GM12878 (cell line): ENCODE measurements around the gene MBD2. TPM values are rescaled to one million over a fixed set of nuclear protein-coding genes. Genes with fewer than 3 reads are reported as not detected.

Source experiments
- ATAC-seq: fragments of 200-7000 bp; cut with Tn5 transposase; 3 replicates; pipeline ENCODE4 v1.9.1; 2020; ENCODE audit warnings: mild to moderate bottlenecking, moderate library complexity
- BruUV-seq: library from RNA; stranded (reverse); fragments of 400-500 nt; replicated peaks from 2 replicates; lab custom pipeline; 2021; lab: Mats Ljungman, UMichigan
- CTCF ChIA-PET: fragments of 300-600 bp; sonication (Branson Sonifier 250); formaldehyde crosslinking; extraction: SDS; loops from one replicate; lab custom pipeline; 2021; ENCODE audit warnings: inconsistent platforms; lab: Yijun Ruan, JAX
- POLR2A ChIA-PET: fragments of 350-600 bp; formaldehyde crosslinking; extraction: SDS; loops from one replicate; lab custom pipeline; 2021; ENCODE audit warnings: inconsistent platforms; lab: Charles Lee
- RAD21 ChIA-PET: fragments of 300-600 bp; sonication (Branson Sonifier 250); formaldehyde crosslinking; loops from one replicate; lab custom pipeline; 2023; ENCODE audit warnings: antibody characterized with exemption; ENCODE audit not compliant: unreplicated experiment; lab: Charles Lee
- SMC1A ChIA-PET: fragments of 300-600 bp; sonication (Branson Sonifier 250); formaldehyde crosslinking; loops from one replicate; lab custom pipeline; 2023; ENCODE audit not compliant: unreplicated experiment, uncharacterized antibody; lab: Charles Lee
- DNase-seq: peaks from one replicate; pipeline ENCODE4 v3.0.0-alpha.2; 2011; ENCODE audit warnings: low read depth, low spot score
- FAIRE-seq: peaks from 3 replicates; lab custom pipeline; 2011; peaks lifted over from hg19 to GRCh38; lab: Jason Lieb, UNC
- H2AFZ ChIP-seq: 2 replicates; pipeline ENCODE4 v1.6.0; 2011; ENCODE audit warnings: low read depth, low read length, control low read depth; ENCODE audit not compliant: control insufficient read depth
- H3K27ac ChIP-seq: 2 replicates; pipeline ENCODE4 v1.5.1; 2011; ENCODE audit warnings: control low read depth; ENCODE audit not compliant: control insufficient read depth, insufficient read depth
- H3K27me3 ChIP-seq, 2 experiments: replicated peaks in 1 of 2; 2 replicates each; pipeline versions ENCODE4 v1.6.0 to v1.6.1; 2011; ENCODE audit warnings: low read length in 1 of 2; ENCODE audit not compliant: control insufficient read depth in 2 of 2, insufficient read depth in 2 of 2
- H3K36me3 ChIP-seq, 2 experiments: 2 replicates each; pipeline ENCODE4 v1.5.1; 2011; ENCODE audit warnings: low read length in 1 of 2; ENCODE audit not compliant: control insufficient read depth in 2 of 2, insufficient read depth in 2 of 2
- H3K4me1 ChIP-seq: 2 replicates; pipeline ENCODE4 v1.6.1; 2011; ENCODE audit warnings: mild to moderate bottlenecking, low read length, moderate library complexity, mixed read lengths; ENCODE audit not compliant: control insufficient read depth, insufficient read depth
- H3K4me2 ChIP-seq: 2 replicates; pipeline ENCODE4 v1.6.0; 2011; ENCODE audit warnings: control low read depth; ENCODE audit not compliant: control insufficient read depth, insufficient read depth
- H3K4me3 ChIP-seq: fragments of 200-600 bp; sonication (generic); 2 replicates; pipeline ENCODE4 v1.5.1; 2016
- H3K79me2 ChIP-seq: 2 replicates; pipeline ENCODE4 v1.6.0; 2011; ENCODE audit warnings: low read length; ENCODE audit not compliant: control insufficient read depth, insufficient read depth
- H3K9ac ChIP-seq: 2 replicates; pipeline ENCODE4 v1.8.0; 2011; ENCODE audit warnings: low read length, control low read depth, mixed read lengths; ENCODE audit not compliant: control insufficient read depth, insufficient read depth
- H3K9me3 ChIP-seq: replicated peaks from 3 replicates; pipeline ENCODE4 v1.5.1; 2011; ENCODE audit warnings: mild to moderate bottlenecking, low read length; ENCODE audit not compliant: control insufficient read depth, insufficient read depth
- H4K20me1 ChIP-seq: 2 replicates; pipeline ENCODE4 v1.6.0; 2011; ENCODE audit not compliant: control insufficient read depth, insufficient read depth
- ATF2 ChIP-seq: IDR thresholded peaks from 2 replicates; pipeline ENCODE4 v1.6.1; 2012; ENCODE audit warnings: low read length, inconsistent platforms
- FOS ChIP-seq: IDR thresholded peaks from 3 replicates; pipeline ENCODE4 v1.6.1; 2011; ENCODE audit warnings: borderline replicate concordance; ENCODE audit not compliant: insufficient read length; ENCODE audit errors: extremely low read depth
- HDAC2 ChIP-seq: fragments of 200-600 bp; sonication (generic); IDR thresholded peaks from 2 replicates; pipeline ENCODE4 v1.6.1; 2017
- JUNB ChIP-seq: IDR thresholded peaks from 2 replicates; pipeline ENCODE4 v1.6.1; 2016; ENCODE audit warnings: antibody characterized with exemption, mild to moderate bottlenecking
- POLR2AphosphoS2 ChIP-seq: IDR thresholded peaks from 2 replicates; pipeline ENCODE4 v1.6.1; 2011; ENCODE audit warnings: low read depth, mild to moderate bottlenecking, low read length, improper control_type of control experiment, moderate library complexity
- RFX5 ChIP-seq: IDR thresholded peaks from 2 replicates; pipeline ENCODE4 v1.6.1; 2011; ENCODE audit warnings: low read depth, low read length, improper control_type of control experiment
- ZNF24 ChIP-seq: fragments of 450-650 bp; IDR thresholded peaks from 2 replicates; pipeline ENCODE4 v1.6.1; 2017; ENCODE audit warnings: antibody characterized with exemption, mild to moderate bottlenecking
- ZNF687 ChIP-seq: fragments of 450-650 bp; IDR thresholded peaks from 2 replicates; pipeline ENCODE4 v1.6.1; 2017; ENCODE audit warnings: mild to moderate bottlenecking, moderate library complexity
- WGBS: methylation state at CpG from one replicate; pipeline ENCODE4 v1.1.6; 2016; ENCODE audit warnings: low lambda C conversion rate; ENCODE audit not compliant: insufficient replicate concordance, insufficient coverage; ENCODE audit errors: missing lambda C conversion rate; 5-methylcytosine and 5-hydroxymethylcytosine counted together
- in situ Hi-C: fragments of 300-500 bp; cut with MboI; formaldehyde crosslinking; loops from 9 replicates; pipeline ENCODE4 v1.14.3; 2018; ENCODE audit warnings: mixed read lengths
- intact Hi-C: fragments of 100-400 bp; cut with micrococcal nuclease; formaldehyde crosslinking; loops from one replicate; pipeline ENCODE4 v1.14.2; 2022; ENCODE audit not compliant: unreplicated experiment
- polyA plus RNA-seq, 11 experiments: library from polyadenylated mRNA; depleted of rRNA in 4 of 11; unstranded in 6 of 11; stranded (reverse) in 5 of 11; fragments of >200 nt; fragmentation: Nextera tagmentation in 4 of 11; fragmentation: Illumina TruSeq in 1 of 11; extraction: Ambion mirVana in 4 of 11; extraction: Trizol in 1 of 11; gene quantifications; 1 replicate in 1 of 11; 2 replicates in 10 of 11; pipeline versions ENCODE4 v1.2.1 to v1.2.3, GENCODE V29; 2011 to 2016; ENCODE audit warnings: inconsistent platforms in 2 of 11, missing spikeins in 2 of 11, low read depth in 1 of 11
- total RNA-seq, 4 experiments: library from RNA; depleted of rRNA in 3 of 4; stranded (reverse); fragments of >200 nt in 3 of 4; fragmentation: Illumina TruSeq in 1 of 4; extraction: Trizol in 1 of 4; gene quantifications; 2 replicates each; pipeline versions ENCODE4 v1.2.1 to v1.2.3, GENCODE V29; 2013 to 2021

MBD2 gene
- total and polyA plus RNA-seq, 10 of the 15 experiments (the other 5 are each of a cell fraction or from before 2014, with no cell fraction given), result 24.1 to 276 (median 57.9) TPM

DNA sequence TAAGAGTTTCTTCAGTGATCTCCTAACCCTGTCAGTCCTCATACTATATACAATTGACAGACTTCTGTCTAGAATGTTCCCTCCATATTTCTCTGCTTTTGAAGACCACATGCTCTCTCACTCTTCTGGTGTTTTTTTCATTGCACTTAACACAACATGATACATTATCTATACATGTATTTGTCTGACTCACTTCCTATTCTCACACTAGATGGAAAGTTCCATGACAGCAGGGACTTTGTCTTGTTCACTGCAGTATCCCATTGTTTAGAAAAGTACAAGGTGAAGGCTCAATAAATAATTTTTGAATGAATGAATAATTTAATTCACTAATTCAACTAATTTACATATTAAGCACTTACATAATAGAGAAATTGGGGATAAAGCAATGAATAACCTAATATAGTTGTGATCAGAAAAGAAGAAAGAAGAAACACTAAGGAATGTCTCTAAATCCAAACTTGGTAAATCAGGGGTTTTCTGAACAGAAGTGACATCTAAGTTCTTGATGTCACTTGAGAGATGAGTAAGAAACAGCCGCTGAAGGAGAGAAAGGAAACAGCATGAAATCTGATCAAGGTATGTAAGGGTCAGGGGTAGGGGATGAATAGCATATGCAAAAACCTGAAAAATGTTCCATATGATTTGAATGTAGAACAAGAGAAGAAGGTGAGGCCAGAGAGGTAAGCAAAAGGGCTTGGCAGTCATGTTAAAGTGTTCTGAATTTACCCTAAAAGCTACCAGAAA lies 42.4 kb downstream of the MBD2 start:
- H3K27ac ChIP-seq, result peak overlapping the region; percentile 9
- BruUV-seq, result no TSS peak

More for the DNA sequence above, 42.4 kb downstream of the MBD2 start:
- Histone ChIP-seq H3K9me3 (no peaks in the 10 kb centered on the region), H3K27me3 (no peaks in the 10 kb centered on the region), H4K20me1 (no peaks in the 10 kb centered on the region), H2AFZ (no peak overlapping the region), H3K4me2 (no peak overlapping the region), H3K4me1 (peaks cover 24% of the 10 kb centered on the region), H3K4me3 (no peak overlapping the region), H3K36me3 (peaks cover 4 to 24% of the 10 kb centered on the region in 2 experiments; a peak in 3 of 4 replicates), H3K79me2 (peaks cover 33% of the 10 kb centered on the region), H3K9ac (no peak overlapping the region)
- in situ Hi-C loops (no loop called here), intact Hi-C loops (no loop called here)
- ChIA-PET CTCF (interaction anchor here (1.3 to 1.5 kb wide), 3 partner anchors 11 to 88 kb away, joined by 3 to 4 read pairs (median 3); no protein-coding TSS in a partner anchor), POLR2A (no interaction called here), RAD21 (interaction anchor here (0.7 kb wide), 1 partner anchor 40 kb away, joined by 3 read pairs; no protein-coding TSS in a partner anchor), SMC1A (interaction anchor here (1.7 to 1.8 kb wide), 2 partner anchors 11 to 88 kb away, joined by 3 to 4 read pairs; partner anchors contain the start of gene POLI)
- FAIRE-seq, result no peak
- ATAC-seq, result peak; percentile 73
- no peak for DNase-seq
- 9% methylated on average over 1 of the region's 1 CpG for WGBS
- TF ChIP-seq ZNF24 (peak; percentile 73), RFX5 (no peak), POLR2AphosphoS2 (no peak), ZNF687 (no peak), FOS (no peak), HDAC2 (no peak), JUNB (0 out of 2 replicates have a peak, but pooled peaks have one; percentile 22), ATF2 (peak; percentile 29; the same call in 1 of the 2 replicates)
